Activated naive CD8-positive, alpha-beta T cell (primary cell): ENCODE measurements around the gene MALRD1.
"Not testable (repeated sequence)": the region's sequence is repeated elsewhere in the genome, so short reads cannot be mapped to it uniquely, and the experiment has no call there.

ENCODE experiments used
- H3K27ac Mint-ChIP-seq: one replicate; pipeline ENCODE4 v1.8.0; 2021; ENCODE audit warnings: mixed read lengths
- H3K27me3 Mint-ChIP-seq: one replicate; pipeline ENCODE4 v1.8.0; 2021; ENCODE audit warnings: mixed read lengths
- H3K36me3 Mint-ChIP-seq: one replicate; pipeline ENCODE4 v1.8.0; 2021; ENCODE audit warnings: mixed read lengths
- H3K4me1 Mint-ChIP-seq: one replicate; pipeline ENCODE4 v1.8.0; 2021; ENCODE audit warnings: low read depth, mixed read lengths
- H3K4me3 Mint-ChIP-seq: one replicate; pipeline ENCODE4 v1.8.0; 2021; ENCODE audit warnings: mild to moderate bottlenecking, mixed read lengths
- H3K9me3 Mint-ChIP-seq: one replicate; pipeline ENCODE4 v1.8.0; 2021; ENCODE audit warnings: low read depth, mixed read lengths

Gene MALRD1

DNA sequence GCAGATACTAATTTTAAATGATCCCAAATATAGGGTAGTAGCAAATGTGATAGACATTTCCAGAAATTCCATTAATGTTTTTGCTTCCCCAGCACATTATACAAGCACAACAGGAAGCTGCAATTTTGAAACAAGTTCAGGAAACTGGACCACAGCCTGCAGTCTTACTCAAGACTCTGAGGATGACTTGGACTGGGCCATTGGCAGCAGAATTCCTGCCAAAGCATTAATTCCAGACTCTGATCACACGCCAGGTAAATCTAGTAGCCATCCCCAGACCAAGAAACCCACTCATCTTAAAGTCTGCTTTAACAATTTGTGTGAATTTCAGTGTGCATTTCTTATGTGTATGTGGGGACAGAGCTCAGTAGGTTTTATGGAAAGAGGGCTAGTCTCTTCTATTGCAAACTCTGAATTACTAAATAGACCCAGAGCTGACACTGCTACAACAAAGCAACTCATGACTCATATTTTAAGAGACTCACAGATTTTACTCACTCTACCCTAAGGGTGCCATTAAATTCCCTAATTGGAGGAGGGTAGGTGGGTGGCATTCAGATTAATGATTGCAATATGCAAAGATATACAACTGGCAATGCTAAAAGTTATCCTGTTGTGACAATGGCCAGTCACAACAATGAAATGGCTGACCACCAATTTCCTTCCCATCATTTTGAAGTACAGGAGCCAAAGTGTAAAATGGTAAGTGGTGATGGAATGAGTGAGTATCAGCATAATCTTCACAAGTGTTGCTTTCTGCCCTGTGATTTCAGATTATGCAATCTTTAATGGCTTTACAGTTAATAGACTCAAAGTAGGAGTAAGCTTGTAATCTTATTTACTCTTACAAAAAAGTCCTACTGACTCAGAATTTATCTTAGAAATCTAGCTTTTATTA lies 450.0 kb downstream of the MALRD1 start:
- Mint-ChIP-seq H3K27me3 (no peaks in the 10 kb centered on the region), H3K4me1 (no peaks in the 10 kb centered on the region), H3K4me3 (no peak overlapping the region), H3K9me3 (no peaks in the 10 kb centered on the region), H3K27ac (no peak overlapping the region), H3K36me3 (no peaks in the 10 kb centered on the region)

DNA sequence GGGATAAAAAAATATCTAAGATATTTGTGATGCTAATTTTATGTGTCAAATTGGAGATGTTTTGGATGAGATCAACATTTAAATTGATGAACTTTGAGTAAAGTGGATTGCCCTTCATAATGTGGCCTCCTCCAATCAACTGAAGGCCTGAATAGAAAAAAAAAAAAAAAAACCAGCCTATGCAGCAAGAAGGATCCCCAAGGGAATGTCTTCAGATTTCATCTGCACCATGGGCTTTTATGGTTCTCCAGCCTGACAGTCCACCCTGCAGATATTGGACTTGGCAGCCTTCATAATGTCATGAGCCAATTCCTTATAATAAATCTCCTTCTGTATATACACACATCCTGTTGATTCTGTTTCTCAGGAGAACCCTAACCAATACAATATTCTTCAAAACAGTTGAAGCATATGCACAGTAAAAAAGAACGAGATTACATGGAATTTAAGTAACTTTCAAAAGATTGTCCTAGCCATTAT lies 450.7 kb downstream of the MALRD1 start:
- Mint-ChIP-seq H3K36me3 (no peaks in the 10 kb centered on the region), H3K27me3 (no peaks in the 10 kb centered on the region), H3K9me3 (no peaks in the 10 kb centered on the region), H3K4me3 (no peak overlapping the region), H3K27ac (no peak overlapping the region), H3K4me1 (no peaks in the 10 kb centered on the region)

DNA sequence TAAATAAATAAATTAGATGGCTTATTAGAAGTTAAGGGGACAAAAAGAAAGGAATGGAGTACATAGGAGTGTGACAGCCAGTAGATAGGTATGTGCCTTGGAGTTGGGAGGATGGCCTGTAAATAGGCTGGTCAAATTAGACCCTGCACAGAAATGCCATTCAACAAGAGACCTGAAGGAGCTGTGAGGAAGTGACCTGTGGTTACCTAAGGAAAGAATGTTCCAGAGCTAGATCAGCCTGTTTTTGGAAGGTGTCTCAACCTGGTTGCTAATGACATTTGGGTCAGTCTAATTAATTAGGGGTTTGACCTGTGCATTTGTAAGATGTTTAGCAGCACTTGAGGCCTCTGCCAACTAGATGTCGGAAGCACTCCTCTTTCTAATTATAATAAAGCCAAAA lies 452.4 kb downstream of the MALRD1 start:
- H3K27me3 Mint-ChIP-seq, result no peaks in the 10 kb centered on the region
- no peaks in the 10 kb centered on the region for H3K36me3 Mint-ChIP-seq
- no peak overlapping the region for H3K4me3 Mint-ChIP-seq
- H3K27ac Mint-ChIP-seq, result no peak overlapping the region
- H3K9me3 Mint-ChIP-seq, result no peaks in the 10 kb centered on the region
- H3K4me1 Mint-ChIP-seq, result no peaks in the 10 kb centered on the region

DNA sequence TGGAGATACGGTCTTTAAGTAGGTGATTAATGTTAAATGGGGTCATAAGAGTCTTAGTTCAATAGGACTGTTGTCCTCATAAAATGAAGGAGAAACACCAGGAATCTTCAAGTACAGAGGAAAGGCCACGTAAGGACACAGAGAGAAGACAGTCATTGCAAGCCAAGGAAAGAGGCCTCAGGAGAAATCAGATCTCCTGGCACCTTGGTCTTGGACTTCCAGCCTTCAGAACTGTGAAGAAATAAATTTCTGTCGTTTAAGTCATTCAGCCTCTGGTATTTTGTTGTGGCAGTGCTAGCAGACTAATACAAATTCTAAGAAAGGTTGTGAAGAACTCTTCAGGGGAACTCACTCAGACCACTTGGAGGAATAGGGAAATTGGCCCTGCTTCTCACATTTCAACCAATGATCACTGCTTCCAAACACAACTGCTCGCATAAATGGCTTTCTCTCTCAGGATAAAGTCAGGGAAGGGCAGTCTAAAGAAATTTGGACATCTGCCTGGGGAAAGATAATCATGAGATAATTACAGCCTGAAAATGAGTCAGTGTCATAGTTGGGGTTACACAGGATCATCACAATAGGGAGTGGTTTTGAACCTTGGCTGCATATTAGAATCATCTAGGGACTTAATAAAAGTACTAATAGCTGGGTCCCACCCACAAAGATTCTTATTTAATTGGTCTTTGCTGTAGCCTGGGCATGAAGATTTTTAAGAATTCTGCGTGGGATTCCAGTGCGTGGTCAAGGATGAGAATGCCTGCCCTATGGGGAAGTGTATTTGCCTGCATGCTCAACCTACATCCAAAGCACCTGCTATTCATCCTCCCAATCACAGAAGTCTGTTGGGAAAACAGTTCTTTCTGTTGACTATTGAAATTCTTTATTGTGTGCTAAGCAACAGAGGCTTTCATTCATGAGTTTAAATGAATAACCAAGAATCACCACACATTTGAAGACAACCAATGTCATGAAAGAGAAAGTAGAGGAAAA lies 457.0 kb downstream of the MALRD1 start:
- Mint-ChIP-seq H3K27ac (no peak overlapping the region), H3K4me3 (no peak overlapping the region), H3K9me3 (peaks cover 6% of the 10 kb centered on the region), H3K36me3 (no peaks in the 10 kb centered on the region), H3K4me1 (no peaks in the 10 kb centered on the region), H3K27me3 (no peaks in the 10 kb centered on the region)

DNA sequence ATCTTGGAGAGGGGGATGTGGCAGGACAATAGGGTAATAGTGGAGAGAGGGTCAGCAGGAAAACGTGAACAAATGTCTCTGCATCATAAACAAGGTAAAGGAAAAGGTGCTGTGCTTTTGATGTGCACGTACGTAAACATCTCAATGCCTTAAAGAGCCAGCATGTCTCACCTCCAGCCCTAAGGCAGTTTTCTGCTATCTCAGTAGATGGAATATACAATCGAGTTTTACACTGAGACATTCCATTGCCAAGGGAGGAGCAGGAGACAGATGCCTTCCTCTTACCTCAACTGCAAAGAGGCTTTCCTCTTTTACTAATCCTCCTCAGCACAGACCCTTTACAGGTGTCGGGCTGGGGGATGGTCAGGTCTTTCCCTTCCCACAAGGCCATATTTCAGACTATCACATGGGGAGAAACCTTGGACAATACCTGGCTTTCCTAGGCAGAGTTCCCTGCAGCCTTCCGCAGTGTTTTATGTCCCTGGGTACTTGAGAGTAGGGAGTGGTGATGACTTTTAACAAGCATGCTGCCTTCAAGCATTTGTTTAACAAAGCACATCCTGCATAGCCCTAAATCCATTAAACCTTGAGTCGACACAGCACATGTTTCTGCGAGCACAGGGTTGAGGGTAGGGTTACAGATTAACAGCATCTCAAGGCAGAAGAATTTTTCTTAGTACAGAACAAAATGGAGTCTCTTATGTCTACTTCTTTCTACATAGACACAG lies 461.6 kb downstream of the MALRD1 start:
- not testable (repeated sequence) for H3K36me3 Mint-ChIP-seq, H3K4me1 Mint-ChIP-seq, H3K4me3 Mint-ChIP-seq, H3K27ac Mint-ChIP-seq, H3K9me3 Mint-ChIP-seq, H3K27me3 Mint-ChIP-seq

DNA sequence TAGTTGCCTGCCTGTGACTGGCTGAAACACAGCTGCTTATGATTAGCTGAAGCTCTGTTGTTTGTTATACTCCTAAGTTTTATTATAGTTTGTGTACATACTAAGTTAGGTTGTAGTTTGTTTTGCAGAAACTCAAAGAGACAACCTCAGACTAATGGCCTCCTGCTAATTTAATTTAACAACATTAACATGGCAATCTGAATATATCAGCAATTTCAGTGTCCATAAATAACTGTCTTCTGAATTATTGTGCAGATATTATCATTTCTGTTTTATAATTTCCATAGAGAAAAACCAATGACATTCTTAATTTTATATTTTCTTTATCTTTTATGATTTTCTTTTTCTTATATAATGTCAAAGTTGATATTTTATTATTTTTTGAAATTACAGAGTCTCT lies 469.5 kb downstream of the MALRD1 start:
- Mint-ChIP-seq H3K27me3 (no peaks in the 10 kb centered on the region), H3K4me3 (no peak overlapping the region), H3K9me3 (no peaks in the 10 kb centered on the region), H3K36me3 (no peaks in the 10 kb centered on the region), H3K27ac (no peak overlapping the region), H3K4me1 (no peaks in the 10 kb centered on the region)

DNA sequence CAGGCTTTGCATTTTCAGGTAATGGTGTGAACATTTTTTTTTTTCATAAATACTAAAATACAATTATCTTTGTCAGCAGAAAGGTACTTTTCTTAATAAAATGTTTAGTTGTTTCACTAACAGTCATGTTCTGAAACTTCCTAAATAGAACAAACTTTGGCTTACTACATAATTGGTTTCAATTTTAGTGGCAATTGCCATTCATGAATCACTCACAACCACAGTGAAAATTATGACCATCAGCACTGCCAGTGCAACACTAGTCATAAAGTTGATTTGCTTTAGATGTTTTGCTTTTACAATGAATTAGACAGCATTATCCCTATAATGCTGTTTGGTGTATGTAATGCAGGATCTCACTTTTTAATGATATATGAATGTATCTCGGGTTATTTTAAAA lies 470.0 kb downstream of the MALRD1 start:
- no peaks in the 10 kb centered on the region for H3K27me3 Mint-ChIP-seq
- H3K36me3 Mint-ChIP-seq, result no peaks in the 10 kb centered on the region
- no peak overlapping the region for H3K4me3 Mint-ChIP-seq
- no peak overlapping the region for H3K27ac Mint-ChIP-seq
- no peaks in the 10 kb centered on the region for H3K4me1 Mint-ChIP-seq
- no peaks in the 10 kb centered on the region for H3K9me3 Mint-ChIP-seq

DNA sequence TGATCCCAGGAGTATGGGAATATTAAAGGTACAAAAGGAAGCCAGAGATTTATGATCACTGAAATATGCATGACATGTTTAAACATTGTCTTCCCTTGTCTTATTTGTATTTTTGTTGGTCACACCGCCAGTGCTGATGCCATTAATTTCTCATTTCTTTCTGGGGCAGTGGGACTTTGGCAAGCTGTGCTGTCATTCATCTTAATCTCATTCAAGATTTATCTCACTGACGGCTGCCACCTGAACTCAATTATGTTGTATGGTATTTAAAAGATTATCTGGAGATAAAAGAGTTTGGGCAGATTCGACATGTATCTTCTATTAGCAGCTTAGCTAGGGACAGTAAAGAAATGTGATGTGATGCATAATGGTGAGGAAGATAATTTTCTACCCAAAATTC lies 482.7 kb downstream of the MALRD1 start:
- H3K9me3 Mint-ChIP-seq, result peaks cover 16% of the 10 kb centered on the region
- H3K4me3 Mint-ChIP-seq, result no peak overlapping the region
- H3K4me1 Mint-ChIP-seq, result no peaks in the 10 kb centered on the region
- H3K36me3 Mint-ChIP-seq, result no peaks in the 10 kb centered on the region
- H3K27me3 Mint-ChIP-seq, result no peaks in the 10 kb centered on the region
- no peak overlapping the region for H3K27ac Mint-ChIP-seq

DNA sequence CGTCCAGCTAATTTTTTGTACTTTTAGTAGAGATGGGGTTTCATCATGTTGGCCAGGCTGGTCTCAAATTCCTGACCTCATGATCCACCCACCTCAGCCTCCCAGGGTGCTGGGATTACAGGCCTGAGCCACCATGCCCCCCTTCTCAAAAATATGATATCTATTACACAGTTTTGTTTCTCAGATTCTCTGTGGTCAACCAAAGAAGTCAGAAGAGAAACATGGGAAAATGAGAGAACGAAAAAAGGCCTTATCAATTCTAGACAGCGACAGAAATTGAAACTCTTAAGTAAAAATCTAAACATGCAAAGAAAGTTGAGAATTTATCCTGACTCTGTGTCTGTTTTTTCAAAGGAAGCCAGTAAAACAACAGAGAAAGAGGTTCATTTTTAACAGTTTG lies 483.8 kb downstream of the MALRD1 start:
- Mint-ChIP-seq H3K36me3 (no peaks in the 10 kb centered on the region), H3K27me3 (no peaks in the 10 kb centered on the region), H3K27ac (no peak overlapping the region), H3K4me1 (no peaks in the 10 kb centered on the region), H3K4me3 (no peak overlapping the region), H3K9me3 (peaks cover 16% of the 10 kb centered on the region)

DNA sequence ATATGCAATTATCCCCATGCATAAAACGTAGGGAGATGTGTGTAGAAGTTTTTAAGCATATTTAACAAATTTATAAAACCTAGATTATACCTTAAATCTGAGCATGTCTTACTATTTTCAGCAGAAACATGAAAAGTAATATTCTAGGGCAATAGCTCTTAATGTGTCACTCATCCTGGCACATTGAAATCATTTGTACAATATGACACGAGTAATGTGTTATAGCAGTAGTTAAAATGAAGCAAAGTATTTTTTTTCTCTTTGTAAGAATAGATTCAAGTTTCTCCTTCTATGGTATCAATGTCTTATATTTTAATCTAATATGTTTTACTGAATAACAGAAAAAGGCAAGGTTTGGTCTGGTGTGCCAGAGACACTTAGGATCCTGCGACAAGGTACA lies 492.7 kb downstream of the MALRD1 start:
- Mint-ChIP-seq H3K4me1 (no peaks in the 10 kb centered on the region), H3K27ac (no peak overlapping the region), H3K9me3 (peaks cover 4% of the 10 kb centered on the region), H3K36me3 (no peaks in the 10 kb centered on the region), H3K4me3 (no peak overlapping the region), H3K27me3 (no peaks in the 10 kb centered on the region)

DNA sequence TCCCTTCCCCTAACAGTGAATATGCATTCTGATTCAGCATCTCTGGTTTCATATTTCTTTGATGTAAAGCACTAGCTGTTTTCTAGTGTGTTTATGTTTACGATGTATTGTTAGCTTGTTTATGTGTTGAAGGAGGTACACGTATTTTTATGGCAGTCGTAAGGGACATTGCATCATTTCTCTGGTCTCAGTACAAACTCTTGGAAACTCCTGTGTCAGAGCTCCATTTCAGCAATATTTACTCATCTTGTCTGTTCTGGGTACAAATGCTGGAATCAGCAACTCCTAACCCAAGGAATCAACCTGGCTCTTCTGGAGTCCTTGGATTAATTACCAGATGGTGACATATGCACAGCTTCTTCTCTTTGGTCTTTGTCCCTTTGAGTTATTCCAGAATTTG lies 497.6 kb downstream of the MALRD1 start:
- no peak overlapping the region for H3K4me3 Mint-ChIP-seq
- H3K27me3 Mint-ChIP-seq, result no peaks in the 10 kb centered on the region
- H3K36me3 Mint-ChIP-seq, result no peaks in the 10 kb centered on the region
- H3K9me3 Mint-ChIP-seq, result peaks cover 8% of the 10 kb centered on the region
- H3K4me1 Mint-ChIP-seq, result no peaks in the 10 kb centered on the region
- H3K27ac Mint-ChIP-seq, result no peak overlapping the region

DNA sequence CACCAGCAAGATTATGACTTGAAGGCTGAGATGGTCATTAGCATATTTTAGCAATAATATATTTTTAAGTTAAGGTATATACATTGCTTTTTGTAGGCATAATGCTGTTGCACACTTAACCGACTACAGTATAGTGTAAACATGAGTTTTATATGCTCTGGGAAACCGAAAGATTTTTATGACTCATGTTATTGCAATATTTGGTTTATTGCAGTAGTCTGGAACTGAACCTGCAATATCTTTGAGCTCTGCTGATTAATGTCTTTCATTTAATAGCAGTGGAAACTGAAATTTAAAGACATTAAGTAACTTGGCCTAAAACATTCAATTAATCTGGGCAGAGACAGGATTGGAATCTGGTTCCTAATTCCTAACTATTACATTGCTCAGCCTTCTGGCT lies 500.9 kb downstream of the MALRD1 start:
- Mint-ChIP-seq H3K27me3 (no peaks in the 10 kb centered on the region), H3K4me3 (no peak overlapping the region), H3K9me3 (peaks cover 8% of the 10 kb centered on the region), H3K4me1 (no peaks in the 10 kb centered on the region), H3K36me3 (no peaks in the 10 kb centered on the region), H3K27ac (no peak overlapping the region)

DNA sequence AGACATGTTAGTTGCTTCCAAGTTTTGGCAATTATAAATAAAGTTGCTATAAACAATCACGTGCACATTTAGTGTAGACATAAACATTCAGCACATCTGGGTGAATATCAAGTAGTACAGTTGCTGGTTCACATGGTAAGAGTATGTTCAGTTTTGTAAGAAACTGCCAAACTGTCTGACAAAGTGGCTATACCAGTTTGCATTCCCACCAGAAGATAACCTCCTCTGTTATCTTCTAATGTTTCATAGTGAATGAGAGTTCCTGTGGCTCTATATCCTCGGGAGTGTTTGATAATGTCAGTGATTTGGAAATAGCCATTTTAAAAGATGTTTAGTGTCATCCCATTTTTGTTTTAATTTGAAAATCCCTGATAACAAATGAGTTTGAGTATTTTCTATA lies 508.1 kb downstream of the MALRD1 start:
- H3K36me3 Mint-ChIP-seq, result no peaks in the 10 kb centered on the region
- no peak overlapping the region for H3K4me3 Mint-ChIP-seq
- no peak overlapping the region for H3K27ac Mint-ChIP-seq
- no peaks in the 10 kb centered on the region for H3K4me1 Mint-ChIP-seq
- H3K27me3 Mint-ChIP-seq, result no peaks in the 10 kb centered on the region
- no peaks in the 10 kb centered on the region for H3K9me3 Mint-ChIP-seq

DNA sequence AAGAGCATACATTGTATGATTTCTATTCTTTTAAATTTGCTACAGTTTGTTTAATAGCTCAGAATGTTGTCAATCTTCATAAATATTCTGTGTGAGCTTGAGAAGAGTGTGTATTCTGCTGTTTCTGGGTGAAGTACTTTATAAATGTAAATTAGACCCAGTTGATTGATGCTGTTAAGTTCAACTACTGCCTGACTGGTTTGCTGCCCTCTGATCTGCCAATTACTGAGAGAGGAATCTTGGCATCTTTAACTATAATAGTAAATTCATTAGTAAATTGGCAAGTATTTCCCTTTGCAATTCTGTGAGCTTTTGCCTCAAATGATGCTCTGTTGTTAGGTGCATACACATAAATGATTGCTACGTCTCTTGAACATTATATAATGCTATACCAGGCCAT lies 512.6 kb downstream of the MALRD1 start:
- no peaks in the 10 kb centered on the region for H3K36me3 Mint-ChIP-seq
- H3K9me3 Mint-ChIP-seq, result no peaks in the 10 kb centered on the region
- H3K27ac Mint-ChIP-seq, result no peak overlapping the region
- H3K27me3 Mint-ChIP-seq, result no peaks in the 10 kb centered on the region
- no peak overlapping the region for H3K4me3 Mint-ChIP-seq
- no peaks in the 10 kb centered on the region for H3K4me1 Mint-ChIP-seq
